Upper lobe of left lung (tissue), 6 donors: Measurements from ENCODE around the gene GRK1. TPM values are rescaled to one million over a fixed set of nuclear protein-coding genes. Genes with fewer than 3 reads are reported as not detected.

ENCODE experiments used
- ATAC-seq, 2 donors: fragments of 200-7000 bp; cut with Tn5 transposase; one replicate each; pipeline ENCODE4 v1.9.1; 2022; ENCODE audit warnings: mild to moderate bottlenecking in 2 of 2, moderate library complexity in 2 of 2; ENCODE audit not compliant: low FRiP score in 2 of 2
- DNase-seq, 2 donors: peaks; one replicate each; pipeline ENCODE4 v3.0.0-alpha.2; 2019 to 2020
- H3K27ac ChIP-seq, 4 donors: fragments of 200-600 bp; sonication (generic); one replicate each; pipeline ENCODE4 v1.5.1; 2016 to 2019
- H3K27me3 ChIP-seq, 4 donors: fragments of 200-600 bp; sonication (generic); one replicate each; pipeline ENCODE4 v1.5.1; 2017 to 2019
- H3K36me3 ChIP-seq, 4 donors: fragments of 200-600 bp; sonication (generic); one replicate each; pipeline ENCODE4 v1.5.1; 2016 to 2019
- H3K4me1 ChIP-seq, 4 donors: fragments of 200-600 bp; sonication (generic); one replicate each; pipeline ENCODE4 v1.5.1; 2018 to 2019
- H3K4me3 ChIP-seq, 4 donors: fragments of 200-600 bp; sonication (generic); one replicate each; pipeline ENCODE4 v1.5.1; 2017 to 2019; ENCODE audit warnings: mild to moderate bottlenecking in 2 of 4, moderate library complexity in 1 of 4
- H3K9me3 ChIP-seq, 4 donors: fragments of 200-600 bp; sonication (generic); one replicate each; pipeline ENCODE4 v1.5.1; 2018 to 2019
- EP300 ChIP-seq, 4 donors: sonication (generic); formaldehyde crosslinking; IDR thresholded peaks; one replicate each; pipeline ENCODE4 v1.5.1; 2017; ENCODE audit warnings: antibody characterized with exemption in 4 of 4, control low read depth in 2 of 4
- POLR2A ChIP-seq, 4 donors: fragments of 450-650 bp; IDR thresholded peaks; one replicate each; pipeline ENCODE4 v1.5.1; 2016 to 2017; ENCODE audit warnings: antibody characterized with exemption in 4 of 4, mild to moderate bottlenecking in 2 of 4
- POLR2AphosphoS5 ChIP-seq, 2 donors: sonication (generic); formaldehyde crosslinking; IDR thresholded peaks; one replicate each; pipeline ENCODE4 v1.5.1; 2017; ENCODE audit warnings: antibody characterized with exemption in 2 of 2
- WGBS, 2 donors: methylation state at CpG; one replicate each; pipeline ENCODE4 v1.1.5; 2017 to 2018; 5-methylcytosine and 5-hydroxymethylcytosine counted together
- total RNA-seq, 6 donors: library from RNA; depleted of rRNA in 4 of 6; stranded (reverse); fragments of >200 nt in 4 of 6; gene quantifications; one replicate each; pipeline versions ENCODE4 v1.1.0 to v1.2.1, GENCODE V29; 2016 to 2021
- TF ChIP-seq, protein P1 (sequence below), 6 experiments: fragments of 450-650 bp in 4 of 6; fragments of 200-600 bp in 2 of 6; sonication (generic) in 2 of 6; IDR thresholded peaks; one replicate each; pipeline ENCODE4 v1.5.1; 2016 to 2019; ENCODE audit warnings: antibody characterized with exemption in 6 of 6
- donor health status: DM: no; HTN: no; CAD: no; lungs with moderate emphysema.
- donor health status: DM: no; HTN: yes; CAD: no; lungs with severe emphysema.

GRK1 gene
- total RNA-seq, 6 donors from 2014 or later, result 0.15 to 5.2 TPM; not detected in 4

DNA sequence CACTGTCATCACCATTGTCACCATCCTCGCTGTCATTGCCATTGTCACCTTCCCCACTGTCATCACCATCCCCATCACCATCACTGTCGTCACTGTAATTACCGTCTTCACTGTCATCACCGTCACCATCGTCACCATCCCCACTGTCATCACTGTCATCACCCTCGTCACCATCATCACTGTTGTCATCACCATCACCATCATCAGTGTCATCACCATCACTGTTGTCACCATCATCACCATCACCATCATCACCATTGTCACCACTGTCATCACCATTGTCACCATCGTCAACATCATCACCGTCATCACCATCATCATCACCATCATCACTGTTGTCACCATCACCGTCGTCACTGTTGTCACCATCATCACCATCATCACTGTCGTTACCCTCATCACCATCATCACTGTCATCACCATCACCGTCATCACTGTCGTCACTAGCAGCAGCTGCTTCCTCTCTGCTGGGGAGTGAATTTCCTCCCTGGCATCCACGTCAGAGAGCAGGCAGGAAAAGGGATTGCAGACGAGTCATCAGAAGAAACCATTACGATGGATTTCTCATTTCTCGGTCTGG lies 119.3 kb downstream of the GRK1 start:
- TF ChIP-seq POLR2AphosphoS5 (IDR thresholded peaks at IDR 0.05) (no peak), EP300 (IDR thresholded peaks at IDR 0.05) (no peak), POLR2A (IDR thresholded peaks at IDR 0.05) (no peak)
- TF ChIP-seq, protein P1, sequence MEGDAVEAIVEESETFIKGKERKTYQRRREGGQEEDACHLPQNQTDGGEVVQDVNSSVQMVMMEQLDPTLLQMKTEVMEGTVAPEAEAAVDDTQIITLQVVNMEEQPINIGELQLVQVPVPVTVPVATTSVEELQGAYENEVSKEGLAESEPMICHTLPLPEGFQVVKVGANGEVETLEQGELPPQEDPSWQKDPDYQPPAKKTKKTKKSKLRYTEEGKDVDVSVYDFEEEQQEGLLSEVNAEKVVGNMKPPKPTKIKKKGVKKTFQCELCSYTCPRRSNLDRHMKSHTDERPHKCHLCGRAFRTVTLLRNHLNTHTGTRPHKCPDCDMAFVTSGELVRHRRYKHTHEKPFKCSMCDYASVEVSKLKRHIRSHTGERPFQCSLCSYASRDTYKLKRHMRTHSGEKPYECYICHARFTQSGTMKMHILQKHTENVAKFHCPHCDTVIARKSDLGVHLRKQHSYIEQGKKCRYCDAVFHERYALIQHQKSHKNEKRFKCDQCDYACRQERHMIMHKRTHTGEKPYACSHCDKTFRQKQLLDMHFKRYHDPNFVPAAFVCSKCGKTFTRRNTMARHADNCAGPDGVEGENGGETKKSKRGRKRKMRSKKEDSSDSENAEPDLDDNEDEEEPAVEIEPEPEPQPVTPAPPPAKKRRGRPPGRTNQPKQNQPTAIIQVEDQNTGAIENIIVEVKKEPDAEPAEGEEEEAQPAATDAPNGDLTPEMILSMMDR (IDR thresholded peaks at IDR 0.05), result no peak
- DNase-seq, result no peak
- ATAC-seq, result no peak
- H3K4me3 ChIP-seq, result no peak overlapping the region
- WGBS, 2 donors, result 77 to 78% methylated on average over 17 of the region's 17 CpGs
- H3K4me1 ChIP-seq, result no peaks in the 10 kb centered on the region
- H3K27me3 ChIP-seq, result no peaks in the 10 kb centered on the region
- peaks cover 0 to 6% (median 0%) of the 10 kb centered on the region in 4 donors for H3K36me3 ChIP-seq
- H3K27ac ChIP-seq, result no peak overlapping the region
- no peaks in the 10 kb centered on the region for H3K9me3 ChIP-seq

Other genes starting within 250 kb of the GRK1 start
- gene ADPRHL1, start 213.7 kb upstream of the GRK1 start, total RNA-seq, result 1 to 10 TPM in 5 of 6 donors, under 1 TPM in 1; 0.59 to 6.3 (median 2.8) TPM
- gene DCUN1D2, start 176.5 kb upstream of the GRK1 start, total RNA-seq, result 10 to 100 TPM; 10.1 to 53.4 (median 26.5) TPM
- gene TFDP1, start 82.5 kb upstream of the GRK1 start, total RNA-seq, result 10 to 100 TPM; 23.2 to 45.2 (median 37.9) TPM
- not detected for gene ATP4B, start 9.0 kb upstream of the GRK1 start, total RNA-seq
- 10 to 100 TPM in 3 of 6 donors, 1 to 10 TPM in 3; 1.4 to 39.0 (median 13.8) TPM for gene TMEM255B, start 92.0 kb downstream of the GRK1 start, total RNA-seq
- gene GAS6, start 196.9 kb downstream of the GRK1 start, total RNA-seq, result 100 to 1,000 TPM; 129 to 299 (median 180) TPM